NCI-H2227 (cell line): ENCODE measurements around the gene ADSS2.
"Not testable (repeated sequence)": the region's sequence is repeated elsewhere in the genome, so short reads cannot be mapped to it uniquely, and the experiment has no call there.

ENCODE experiments used
- DNase-seq: peaks from one replicate; lab custom pipeline; 2025; ENCODE audit not compliant: unreplicated experiment; lab: John Stamatoyannopoulos, UW

Gene ADSS2

DNA sequence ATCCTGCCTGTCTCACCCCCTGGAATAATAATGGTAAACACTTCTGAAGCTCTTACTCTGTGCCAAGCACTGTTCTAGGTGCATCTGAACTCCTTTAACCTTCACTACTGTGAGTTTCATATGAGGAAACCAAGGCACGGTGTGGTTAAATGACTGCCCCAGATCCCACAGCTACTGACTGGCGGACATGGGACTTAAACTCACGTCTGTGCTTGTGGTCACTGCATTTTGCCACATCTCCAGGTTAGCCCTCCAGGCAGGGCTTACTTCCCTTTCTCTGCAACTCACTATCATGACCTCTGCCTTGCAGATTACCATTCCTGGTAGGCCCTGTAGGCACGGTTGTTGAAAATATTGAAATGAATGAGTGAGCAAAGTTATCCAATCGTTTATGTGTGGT, 83.4 kb downstream of the ADSS2 start:
- DNase-seq = no peak

DNA sequence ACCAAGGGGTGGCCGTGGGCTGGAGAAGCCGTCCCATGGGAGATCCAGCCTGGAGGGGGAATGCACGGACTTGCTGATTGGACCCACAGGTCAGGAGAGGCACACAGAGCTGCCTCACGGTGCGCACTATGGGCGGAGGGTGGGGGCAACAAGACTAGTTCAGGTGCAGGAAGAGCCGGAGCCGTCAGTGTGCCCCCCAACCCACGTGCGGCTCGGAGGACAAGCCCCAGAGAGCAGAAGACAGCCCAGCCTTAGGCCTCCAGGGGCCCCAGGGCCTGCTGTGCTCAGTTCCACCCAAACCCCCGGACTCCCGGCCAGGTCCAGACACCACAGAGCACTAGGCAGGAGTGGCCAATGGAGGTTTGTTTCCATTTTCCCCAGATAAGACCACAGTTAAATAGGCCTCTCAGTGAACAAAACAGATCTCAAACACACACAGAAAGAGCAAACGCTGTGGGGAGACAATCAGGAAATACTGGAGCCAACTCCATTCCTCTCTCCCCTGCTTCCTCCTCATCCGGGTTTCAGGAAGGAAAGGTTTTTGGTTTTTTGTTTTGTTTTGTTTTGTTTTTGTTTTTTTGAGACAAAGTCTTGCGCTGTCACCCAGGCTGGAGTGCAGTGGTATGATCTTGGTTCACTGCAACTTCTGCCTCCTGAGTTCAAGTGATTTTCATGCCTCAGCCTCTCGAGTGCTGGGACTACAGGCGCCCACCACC, 84.2 kb downstream of the ADSS2 start:
- DNase-seq = no peak

DNA sequence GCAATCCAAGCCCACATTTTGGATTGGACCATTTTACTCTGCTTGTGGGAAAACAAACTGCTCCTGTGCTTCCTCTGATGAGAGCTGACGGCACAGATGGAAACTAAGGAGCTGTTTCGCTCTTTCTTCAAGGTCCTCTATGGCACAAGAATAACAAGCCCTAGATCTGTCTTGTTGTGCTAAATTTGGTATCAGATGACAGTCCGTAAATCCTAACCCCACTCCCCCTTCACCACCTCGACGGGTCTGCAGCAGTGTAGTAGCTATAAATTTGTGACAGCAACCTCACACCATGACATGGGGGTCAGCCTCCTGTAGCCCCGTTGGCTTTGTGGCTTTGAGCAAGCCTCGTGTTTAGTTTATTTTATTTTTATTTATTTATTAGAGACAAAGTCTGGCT, 85.9 kb downstream of the ADSS2 start:
- DNase-seq = no peak

DNA sequence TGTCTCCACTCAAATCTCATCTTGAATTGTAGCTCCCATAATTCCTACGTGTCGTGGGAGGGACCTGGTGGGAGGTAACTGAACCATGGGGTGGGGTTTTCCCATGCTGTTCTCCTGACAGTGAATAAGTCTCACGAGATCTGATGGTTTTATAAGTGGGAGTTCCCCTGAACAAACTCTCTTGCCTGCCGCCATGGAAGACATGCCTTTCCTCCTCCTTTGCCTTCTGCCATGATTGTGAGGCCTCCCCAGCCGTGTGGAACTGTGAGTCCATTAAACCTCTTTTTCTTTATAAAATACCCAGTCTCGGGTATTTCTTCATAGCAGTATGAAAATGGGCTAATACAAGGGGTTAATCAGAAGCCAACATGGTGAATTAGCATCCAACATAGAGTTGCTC, 86.4 kb downstream of the ADSS2 start:
- not testable (repeated sequence) for DNase-seq

DNA sequence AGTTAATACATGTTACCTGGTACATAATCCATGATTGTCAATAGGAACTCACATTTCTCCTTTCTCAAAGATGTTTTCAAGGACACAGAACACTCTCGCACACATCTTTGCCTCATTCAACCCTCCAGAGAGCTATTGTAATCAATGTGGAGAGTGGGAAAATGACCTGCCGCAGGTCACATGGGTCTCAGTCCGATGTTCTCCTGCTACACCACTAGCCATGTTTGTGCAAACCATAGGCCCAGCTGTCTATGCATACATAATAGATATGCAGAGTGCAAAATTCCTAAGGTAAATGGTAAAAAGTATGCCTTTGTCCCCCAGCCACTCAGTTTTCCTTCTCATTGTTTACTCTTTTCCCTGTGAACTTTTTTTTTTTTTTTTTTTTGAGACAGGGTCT, 89.2 kb downstream of the ADSS2 start:
- DNase-seq = no peak

DNA sequence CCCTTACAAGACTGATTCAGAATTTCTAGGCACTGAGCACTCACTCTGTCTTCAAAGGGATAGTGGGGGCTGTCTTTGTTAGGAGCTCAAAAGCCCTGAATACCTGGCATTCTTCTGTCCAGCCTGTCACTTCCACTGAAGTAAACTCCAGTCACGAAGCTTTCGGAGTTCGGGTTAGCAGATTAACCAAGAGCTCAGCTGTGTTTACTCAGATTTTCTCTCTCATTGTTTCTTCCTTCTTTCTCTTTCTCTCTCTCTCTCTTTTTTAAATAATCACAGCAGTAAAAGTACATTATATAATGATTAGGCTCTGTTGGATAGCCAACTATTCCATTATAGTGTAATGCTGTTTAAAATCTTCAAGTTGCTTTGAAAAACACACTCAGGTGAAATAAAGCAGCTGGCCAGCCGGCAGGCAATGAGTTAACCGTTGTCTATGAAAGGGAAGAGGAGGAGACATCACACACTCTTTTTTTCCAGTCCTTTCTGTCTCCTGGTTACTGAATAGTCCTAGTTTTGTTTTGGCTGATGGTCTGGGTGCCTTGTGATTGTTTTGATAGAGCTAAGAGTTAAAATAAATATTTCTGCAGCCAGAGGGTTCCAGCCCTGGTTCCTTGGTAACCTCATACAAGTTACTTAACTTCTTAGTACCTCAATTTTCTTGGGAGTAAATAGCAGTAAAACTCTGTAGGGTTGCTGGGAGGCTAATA, 89.8 kb downstream of the ADSS2 start:
- DNase-seq = no peak
